NCI-H2081 (cell line): Measurements from ENCODE around the gene HOXC10.
A peak's percentile ranks its signal among the peaks of the same experiment; 100 is the strongest.

Experiments
- DNase-seq, 2 experiments: peaks; one replicate each; lab custom pipeline; 2025; lab: John Stamatoyannopoulos, UW

HOXC10 gene

GRCh38 chr12:53991077-53991460, 6.1 kb downstream of the HOXC10 start:
- DNase-seq: no peak

- no peak for DNase-seq
Observed at GRCh38 chr12:53992377-53992889, 7.5 kb downstream of the HOXC10 start.

GRCh38 chr12:53993162-53994008, 8.4 kb downstream of the HOXC10 start:
- DNase-seq: no peak

GRCh38 chr12:53994009-53994263, 9.0 kb downstream of the HOXC10 start:
- DNase-seq: no peak

GRCh38 chr12:53994264-53995001, 9.5 kb downstream of the HOXC10 start:
- DNase-seq: no peak

GRCh38 chr12:53995002-53995377, 10.0 kb downstream of the HOXC10 start:
- no peak for DNase-seq

GRCh38 chr12:53995378-53996239, 10.7 kb downstream of the HOXC10 start:
- no peak for DNase-seq

GRCh38 chr12:53996240-53997203, 11.6 kb downstream of the HOXC10 start:
- DNase-seq: no peak

- DNase-seq: no peak
Observed at GRCh38 chr12:53997204-53998109, 12.5 kb downstream of the HOXC10 start.

GRCh38 chr12:53998110-53998899, 13.4 kb downstream of the HOXC10 start:
- DNase-seq: no peak

- DNase-seq: no peak
Observed at GRCh38 chr12:53998900-53999236, 13.9 kb downstream of the HOXC10 start.

- DNase-seq: peak; percentile 11 to 67
Observed at GRCh38 chr12:53999559-54000115, 14.7 kb downstream of the HOXC10 start.

GRCh38 chr12:54000116-54001114, 15.5 kb downstream of the HOXC10 start, which contains the start of gene HOXC9:
Gene HOXC9 (plus strand): TSS chr12:54000161. CDS start chr12:54000189, 28 bp downstream.
- no peak for DNase-seq

- no peak for DNase-seq
Observed at GRCh38 chr12:54001283-54002187, 16.6 kb downstream of the HOXC10 start.

- no peak for DNase-seq
Observed at GRCh38 chr12:54002278-54002914, 17.4 kb downstream of the HOXC10 start.

- DNase-seq: no peak
Observed at GRCh38 chr12:54002915-54003389, 18.0 kb downstream of the HOXC10 start.
